HG02571 (cell line): ENCODE data around the gene COX7B.
"Not testable (repeated sequence)": the region's sequence is repeated elsewhere in the genome, so short reads cannot be mapped to it uniquely, and the experiment has no call there.

Source experiments
- ATAC-seq: cut with Tn5 transposase; IDR thresholded peaks from one replicate; pipeline ENCODE4 v1.9.1; 2021; ENCODE audit warnings: mild to moderate bottlenecking, moderate library complexity; ENCODE audit not compliant: unreplicated experiment

Gene COX7B

GRCh38 chrX:77945031-77945430 lies 45.8 kb downstream of the COX7B start:
- not testable (repeated sequence) for ATAC-seq

GRCh38 chrX:77945910-77946545 lies 46.8 kb downstream of the COX7B start:
- ATAC-seq, result no peak

GRCh38 chrX:77946571-77946970 lies 47.3 kb downstream of the COX7B start:
- no peak for ATAC-seq

GRCh38 chrX:77949840-77950239 lies 50.6 kb downstream of the COX7B start:
- no peak for ATAC-seq

- no peak for ATAC-seq
Measured at GRCh38 chrX:77952173-77952572, 52.9 kb downstream of the COX7B start.

GRCh38 chrX:77953302-77953701 lies 54.0 kb downstream of the COX7B start:
- no peak for ATAC-seq

GRCh38 chrX:77953708-77954107 lies 54.4 kb downstream of the COX7B start:
- no peak for ATAC-seq
